Vagina (tissue), 2 donors: ENCODE results near the gene F7. TPM values are rescaled to one million over a fixed set of nuclear protein-coding genes. Genes with fewer than 3 reads are reported as not detected.

ENCODE experiments used
- DNase-seq, 2 donors: peaks; one replicate each; pipeline ENCODE4 v3.0.0-alpha.2; 2017; ENCODE audit errors: extremely low spot score in 2 of 2
- H3K27ac ChIP-seq: fragments of 200-600 bp; sonication (generic); one replicate; pipeline ENCODE4 v1.5.1; 2019
- H3K27me3 ChIP-seq: fragments of 200-600 bp; sonication (generic); one replicate; pipeline ENCODE4 v1.5.1; 2019
- H3K36me3 ChIP-seq, 2 donors: fragments of 200-600 bp; sonication (generic); one replicate each; pipeline ENCODE4 v1.5.1; 2017 to 2019
- H3K4me1 ChIP-seq: fragments of 200-600 bp; sonication (generic); one replicate; pipeline ENCODE4 v1.5.1; 2019
- H3K4me3 ChIP-seq, 2 donors: fragments of 200-600 bp; sonication (generic); 1 replicate in 1 of 2; 2 replicates in 1 of 2; pipeline ENCODE4 v1.5.1; 2016 to 2019
- H3K9me3 ChIP-seq: fragments of 200-600 bp; sonication (generic); one replicate; pipeline ENCODE4 v1.5.1; 2019
- CTCF ChIP-seq, 3 experiments: fragments of 450-650 bp in 2 of 3; fragments of 200-600 bp in 1 of 3; sonication (generic) in 1 of 3; IDR thresholded peaks; one replicate each; pipeline ENCODE4 v1.5.1; 2017 to 2019; ENCODE audit warnings: antibody characterized with exemption in 3 of 3, mild to moderate bottlenecking in 2 of 3, moderate library complexity in 2 of 3
- POLR2A ChIP-seq, 2 donors: fragments of 450-650 bp; IDR thresholded peaks; one replicate each; pipeline ENCODE4 v1.6.1; 2017; ENCODE audit warnings: antibody characterized with exemption in 2 of 2, mild to moderate bottlenecking in 2 of 2, moderate library complexity in 2 of 2
- POLR2AphosphoS5 ChIP-seq, 2 donors: sonication (generic); formaldehyde crosslinking; IDR thresholded peaks; one replicate each; pipeline ENCODE4 v1.9.0; 2017; ENCODE audit warnings: antibody characterized with exemption in 2 of 2, mild to moderate bottlenecking in 2 of 2, low read depth in 1 of 2; ENCODE audit not compliant: insufficient read depth in 1 of 2
- intact Hi-C: fragments of 100-400 bp; cut with DNase I; formaldehyde crosslinking; loops from one replicate; pipeline ENCODE4 v1.15.1; 2023
- total RNA-seq: library from RNA; depleted of rRNA; stranded (reverse); fragments of >200 nt; gene quantifications from one replicate; pipeline ENCODE4 v1.2.3, GENCODE V29; 2016

F7 gene
- total RNA-seq, 1 donor from 2014 or later = not detected

- Histone ChIP-seq H3K4me1 (peaks cover 6% of the 10 kb centered on the region), H3K9me3 (no peaks in the 10 kb centered on the region), H3K27ac (no peak overlapping the region), H3K36me3 (no peaks in the 10 kb centered on the region), H3K4me3 (no peak overlapping the region), H3K27me3 (no peaks in the 10 kb centered on the region)
- intact Hi-C loops = no loop called here
- TF ChIP-seq CTCF (IDR thresholded peaks at IDR 0.05) (no peak), POLR2A (IDR thresholded peaks at IDR 0.05) (no peak), POLR2AphosphoS5 (IDR thresholded peaks at IDR 0.05; ENCODE audit: insufficient read depth in 1 of 2, low read depth in 1 of 2) (no peak)
- DNase-seq = no peak
Measured at GRCh38 chr13:113059891-113060290, 45.7 kb upstream of the F7 start.

DNA sequence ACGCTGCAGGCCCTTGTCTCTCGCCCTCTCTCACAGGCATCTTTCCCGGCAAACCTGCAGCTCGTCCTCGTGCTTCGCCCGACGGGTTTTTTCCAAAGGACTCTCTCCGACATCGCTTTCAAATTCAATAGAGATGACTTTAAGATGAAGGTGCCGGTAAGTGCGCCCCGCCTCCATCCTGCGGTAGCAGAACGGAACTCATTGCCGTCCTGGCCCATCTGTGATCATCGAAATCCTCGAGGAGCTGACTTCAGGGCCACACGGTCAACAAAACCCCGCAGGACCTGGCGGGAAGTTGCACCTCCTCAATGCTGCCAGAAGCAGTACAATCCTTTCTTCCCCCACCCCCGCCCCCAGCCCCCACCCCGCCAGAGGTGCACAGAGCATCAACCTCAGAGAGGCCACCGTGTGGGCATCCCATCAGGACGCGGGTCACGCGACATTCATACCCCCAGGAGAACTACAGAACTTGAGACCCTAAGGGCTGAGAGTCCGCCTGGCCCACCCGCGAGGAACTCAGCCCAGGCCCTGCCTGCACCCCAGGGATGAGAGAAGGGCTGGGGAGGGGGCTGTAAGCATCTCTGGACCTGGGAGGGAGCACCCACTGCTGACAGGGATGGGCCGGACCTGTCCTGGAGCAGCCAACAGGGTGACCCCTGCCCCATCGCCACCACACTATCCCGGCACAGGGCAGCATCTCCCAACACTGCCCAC is 44.9 kb upstream of the F7 start:
- H3K36me3 ChIP-seq = no peaks in the 10 kb centered on the region
- no peak for DNase-seq
- TF ChIP-seq CTCF (IDR thresholded peaks at IDR 0.05) (no peak), POLR2A (IDR thresholded peaks at IDR 0.05) (no peak), POLR2AphosphoS5 (IDR thresholded peaks at IDR 0.05; ENCODE audit: insufficient read depth in 1 of 2, low read depth in 1 of 2) (no peak)
- H3K4me3 ChIP-seq = no peak overlapping the region
- H3K4me1 ChIP-seq = peaks cover 1% of the 10 kb centered on the region
- H3K27ac ChIP-seq = no peak overlapping the region
- intact Hi-C loops = no loop called here
- no peaks in the 10 kb centered on the region for H3K27me3 ChIP-seq
- H3K9me3 ChIP-seq = no peaks in the 10 kb centered on the region

DNA sequence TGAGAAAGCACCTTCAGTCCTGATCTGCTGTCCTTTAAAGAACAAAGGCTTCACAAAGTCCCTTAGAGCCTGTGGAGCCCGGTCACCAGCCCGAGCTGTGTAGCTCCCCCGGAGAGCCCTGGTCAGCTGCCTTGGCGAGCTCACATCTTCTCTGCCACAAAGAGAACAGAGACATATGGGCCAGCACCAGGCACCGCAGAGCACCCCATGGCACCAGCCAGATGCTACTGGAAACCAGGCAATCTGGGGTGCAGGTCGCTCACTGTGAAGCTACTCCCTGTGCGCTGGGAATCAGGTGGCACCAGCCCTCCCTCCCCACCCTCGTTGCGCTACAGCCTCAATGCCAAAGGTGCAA is 44.3 kb upstream of the F7 start:
- intact Hi-C loops = no loop called here
- Histone ChIP-seq H3K4me1 (no peaks in the 10 kb centered on the region), H3K9me3 (no peaks in the 10 kb centered on the region), H3K27ac (no peak overlapping the region), H3K4me3 (no peak overlapping the region), H3K36me3 (no peaks in the 10 kb centered on the region), H3K27me3 (no peaks in the 10 kb centered on the region)
- DNase-seq = no peak
- TF ChIP-seq POLR2AphosphoS5 (IDR thresholded peaks at IDR 0.05; ENCODE audit: insufficient read depth in 1 of 2, low read depth in 1 of 2) (no peak), CTCF (IDR thresholded peaks at IDR 0.05) (no peak), POLR2A (IDR thresholded peaks at IDR 0.05) (no peak)

DNA sequence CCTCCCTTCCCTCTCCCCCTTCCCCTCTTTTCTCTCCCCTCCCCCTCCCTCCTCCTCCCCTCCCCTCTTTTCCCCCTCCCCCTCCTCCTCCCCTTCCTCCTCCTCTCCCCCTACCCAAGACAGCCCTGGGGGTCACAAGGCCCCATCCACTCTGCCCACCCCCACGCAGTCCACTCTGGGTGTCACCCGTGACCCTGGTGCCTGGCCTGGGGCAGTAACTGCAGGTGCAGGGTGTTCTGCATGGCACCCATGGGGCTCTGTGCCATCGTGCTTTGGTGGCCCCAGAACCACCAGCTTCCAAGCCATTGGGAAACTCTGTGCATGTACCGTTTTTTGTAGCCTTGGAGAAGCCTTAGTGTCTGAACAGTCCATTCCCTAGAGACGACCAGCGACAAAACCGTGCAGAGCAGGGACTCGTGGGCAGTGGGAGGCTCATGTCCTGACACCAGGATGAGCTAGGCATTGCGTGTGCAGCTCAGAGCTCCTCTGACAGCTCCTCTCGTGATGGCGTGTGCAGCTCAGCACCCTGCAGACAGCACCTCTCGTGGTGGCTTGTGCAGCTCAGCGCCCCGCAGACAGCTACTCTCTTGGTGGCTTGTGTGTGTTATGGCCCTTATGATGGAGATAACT is 43.7 kb upstream of the F7 start:
- no peak overlapping the region for H3K4me3 ChIP-seq
- no peaks in the 10 kb centered on the region for H3K27me3 ChIP-seq
- H3K36me3 ChIP-seq = no peaks in the 10 kb centered on the region
- TF ChIP-seq POLR2A (IDR thresholded peaks at IDR 0.05) (no peak), POLR2AphosphoS5 (IDR thresholded peaks at IDR 0.05; ENCODE audit: insufficient read depth in 1 of 2, low read depth in 1 of 2) (no peak), CTCF (IDR thresholded peaks at IDR 0.05) (no peak)
- no peaks in the 10 kb centered on the region for H3K4me1 ChIP-seq
- no peak for DNase-seq
- H3K9me3 ChIP-seq = no peaks in the 10 kb centered on the region
- intact Hi-C loops = no loop called here
- no peak overlapping the region for H3K27ac ChIP-seq

DNA sequence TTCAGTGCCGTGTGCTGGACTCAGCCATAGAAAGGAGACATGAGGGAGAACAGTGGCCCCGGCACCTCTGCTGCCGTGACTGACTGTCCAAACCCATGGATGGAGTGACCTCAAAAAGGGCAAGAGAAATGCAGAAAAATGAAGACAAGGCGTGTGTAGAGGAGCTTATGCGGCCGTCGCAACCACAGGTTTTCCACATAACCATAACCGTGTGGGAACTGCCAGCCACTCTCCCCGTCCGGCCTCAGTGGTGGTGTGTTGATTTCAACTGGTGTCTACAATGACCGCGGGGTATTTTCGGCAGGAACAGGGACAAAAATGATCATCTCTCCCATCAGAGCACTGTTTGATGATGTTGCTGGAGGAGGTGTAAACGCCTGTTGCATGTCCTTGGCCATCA is 42.9 kb upstream of the F7 start:
- H3K9me3 ChIP-seq = no peaks in the 10 kb centered on the region
- TF ChIP-seq POLR2A (IDR thresholded peaks at IDR 0.05) = no peak
- no peak for TF ChIP-seq CTCF (IDR thresholded peaks at IDR 0.05)
- TF ChIP-seq POLR2AphosphoS5 (IDR thresholded peaks at IDR 0.05; ENCODE audit: insufficient read depth in 1 of 2, low read depth in 1 of 2) = no peak
- H3K4me1 ChIP-seq = no peaks in the 10 kb centered on the region
- no peak for DNase-seq
- intact Hi-C loops = no loop called here
- no peak overlapping the region for H3K27ac ChIP-seq
- no peak overlapping the region for H3K4me3 ChIP-seq
- H3K36me3 ChIP-seq = no peaks in the 10 kb centered on the region
- H3K27me3 ChIP-seq = no peaks in the 10 kb centered on the region
